DMS79 (cell line): ENCODE results near the gene HEPN1.
A peak's percentile ranks its signal among the peaks of the same experiment; 100 is the strongest.

ENCODE experiments used
- DNase-seq: peaks from one replicate; lab custom pipeline; 2025; lab: John Stamatoyannopoulos, UW

Gene HEPN1

GRCh38 chr11:124918950-124919349 is at the start of gene HEPN1:
HEPN1 (plus strand) TSS chr11:124919250.
- DNase-seq = no peak

DNA sequence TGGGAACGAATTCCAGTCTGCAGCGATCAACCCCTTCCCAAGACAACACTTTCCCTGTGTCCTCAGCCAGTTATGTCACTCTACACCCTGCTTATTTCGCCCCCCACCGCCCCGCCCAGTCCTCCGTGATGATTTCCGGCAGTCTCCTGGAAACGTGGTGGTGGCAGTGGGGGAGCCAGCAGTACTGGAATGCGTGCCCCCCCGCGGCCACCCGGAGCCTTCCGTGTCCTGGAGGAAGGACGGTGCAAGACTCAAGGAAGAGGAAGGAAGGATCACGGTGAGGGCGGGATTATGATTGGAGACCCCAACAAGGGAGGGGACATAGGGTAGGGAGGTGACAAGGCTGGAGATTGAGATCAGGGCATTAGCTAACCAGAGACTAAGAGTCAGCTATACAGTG is 49.7 kb upstream of the HEPN1 start:
- no peak for DNase-seq

- DNase-seq = no peak
These were observed 49.1 kb upstream of the HEPN1 start for GRCh38 chr11:124869856-124870387.

DNA sequence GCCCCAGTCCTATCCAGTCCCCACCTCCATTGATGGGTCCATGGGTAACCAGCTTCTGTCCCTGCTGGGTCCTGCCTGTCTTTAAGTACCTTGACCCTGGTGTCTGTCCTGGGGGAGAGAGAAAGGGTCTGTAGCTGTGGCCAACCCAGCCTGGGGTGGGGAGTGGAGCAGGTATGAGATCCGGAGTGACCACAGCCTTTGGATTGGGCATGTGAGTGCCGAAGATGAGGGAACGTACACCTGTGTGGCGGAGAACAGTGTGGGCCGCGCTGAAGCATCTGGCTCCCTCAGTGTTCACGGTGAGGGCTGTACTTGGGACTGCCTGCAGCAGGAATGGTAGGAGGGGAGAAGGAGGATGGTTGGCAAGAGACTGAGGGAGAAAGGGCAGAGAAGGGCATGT is 48.6 kb upstream of the HEPN1 start:
- no peak for DNase-seq

- no peak for DNase-seq
These were observed 46.8 kb upstream of the HEPN1 start for GRCh38 chr11:124872280-124872679.

- no peak for DNase-seq
These were observed 46.3 kb upstream of the HEPN1 start for GRCh38 chr11:124872741-124873140.

DNA sequence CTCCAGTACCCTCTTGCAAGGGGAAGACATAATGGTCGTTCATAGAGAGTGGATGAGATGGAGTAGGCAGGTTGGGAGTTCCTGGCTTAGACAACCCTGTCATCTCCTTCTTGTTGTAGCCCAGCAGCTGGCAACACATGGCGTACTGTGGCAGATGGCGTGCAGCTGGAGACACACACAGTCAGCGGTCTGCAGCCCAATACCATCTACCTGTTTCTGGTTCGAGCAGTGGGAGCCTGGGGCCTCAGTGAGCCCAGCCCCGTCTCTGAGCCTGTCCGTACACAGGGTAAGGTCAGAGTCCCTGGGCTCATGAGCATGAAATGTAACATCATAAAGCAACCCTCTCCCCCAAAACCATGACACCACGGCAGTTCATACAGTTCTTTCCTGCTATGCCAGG is 45.1 kb upstream of the HEPN1 start:
- DNase-seq = no peak

DNA sequence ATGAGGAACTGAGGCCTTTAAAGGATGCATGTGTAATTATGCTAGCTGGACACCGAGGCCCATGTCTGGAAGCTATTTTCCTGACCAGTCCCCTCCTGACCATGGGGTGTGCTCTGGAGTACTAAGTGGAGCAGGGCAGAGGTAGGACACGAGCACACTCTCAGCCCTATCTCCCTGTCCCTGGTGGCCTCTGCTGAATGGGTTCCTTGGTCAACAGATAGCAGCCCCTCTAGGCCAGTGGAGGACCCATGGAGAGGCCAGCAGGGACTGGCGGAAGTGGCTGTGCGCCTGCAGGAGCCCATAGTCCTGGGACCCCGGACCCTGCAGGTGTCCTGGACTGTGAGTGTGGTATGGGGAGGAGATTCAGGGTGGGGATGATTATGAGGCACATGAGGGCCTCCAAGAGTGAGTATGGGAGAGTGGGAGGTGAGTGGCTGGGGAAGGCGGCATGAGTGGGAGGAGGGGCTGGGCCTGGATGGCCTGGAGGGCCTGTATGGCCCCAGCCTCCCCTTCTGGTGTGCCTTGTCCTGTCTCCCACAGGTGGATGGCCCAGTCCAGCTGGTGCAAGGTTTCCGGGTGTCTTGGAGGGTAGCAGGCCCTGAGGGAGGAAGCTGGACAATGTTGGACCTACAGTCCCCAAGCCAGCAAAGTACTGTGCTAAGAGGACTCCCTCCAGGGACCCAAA is 44.3 kb upstream of the HEPN1 start:
- no peak for DNase-seq

GRCh38 chr11:124875401-124875800 is 43.6 kb upstream of the HEPN1 start:
- no peak for DNase-seq

GRCh38 chr11:124875943-124876817 is 42.9 kb upstream of the HEPN1 start:
- DNase-seq = peak; percentile 91

DNA sequence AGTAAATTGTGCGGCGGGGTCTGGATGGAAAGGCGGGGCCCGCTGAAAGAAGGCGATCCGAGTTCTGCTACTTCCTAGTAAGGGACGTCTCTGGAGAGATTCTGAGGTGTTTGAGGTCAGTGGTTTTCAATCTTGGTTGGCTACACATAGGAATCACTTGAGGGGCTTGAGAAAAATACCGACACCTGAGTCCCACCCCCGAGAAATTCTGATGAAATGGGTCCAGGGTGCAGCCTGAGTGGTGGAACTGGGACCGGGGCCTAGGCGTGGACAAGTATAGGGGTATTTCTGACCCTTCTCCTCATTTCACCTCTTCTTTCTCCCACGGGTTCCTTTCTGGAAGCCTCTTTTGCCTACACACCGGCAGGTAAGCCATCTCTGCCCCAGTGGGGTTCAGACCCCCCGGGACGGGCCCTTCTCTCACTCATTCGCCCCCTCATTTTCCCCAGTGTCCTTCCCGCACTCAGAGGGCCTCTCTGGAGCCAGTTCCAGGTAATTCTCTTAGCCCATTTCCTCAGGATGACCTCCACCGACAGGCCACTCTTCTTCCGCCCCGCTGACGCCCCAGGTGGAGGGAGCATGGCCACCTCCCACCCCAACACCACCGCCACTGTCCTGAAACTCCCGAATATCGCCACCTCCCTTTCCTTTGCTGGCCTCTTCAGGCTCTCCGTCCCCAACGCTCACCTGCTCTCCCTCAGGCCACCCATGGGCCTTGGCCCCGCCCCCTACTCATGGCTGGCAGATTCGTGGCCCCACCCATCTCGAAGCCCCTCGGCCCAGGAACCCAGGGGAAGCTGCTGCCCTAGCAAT is 42.0 kb upstream of the HEPN1 start:
- DNase-seq = no peak

GRCh38 chr11:124877631-124877909 is 41.5 kb upstream of the HEPN1 start:
- DNase-seq = no peak

DNA sequence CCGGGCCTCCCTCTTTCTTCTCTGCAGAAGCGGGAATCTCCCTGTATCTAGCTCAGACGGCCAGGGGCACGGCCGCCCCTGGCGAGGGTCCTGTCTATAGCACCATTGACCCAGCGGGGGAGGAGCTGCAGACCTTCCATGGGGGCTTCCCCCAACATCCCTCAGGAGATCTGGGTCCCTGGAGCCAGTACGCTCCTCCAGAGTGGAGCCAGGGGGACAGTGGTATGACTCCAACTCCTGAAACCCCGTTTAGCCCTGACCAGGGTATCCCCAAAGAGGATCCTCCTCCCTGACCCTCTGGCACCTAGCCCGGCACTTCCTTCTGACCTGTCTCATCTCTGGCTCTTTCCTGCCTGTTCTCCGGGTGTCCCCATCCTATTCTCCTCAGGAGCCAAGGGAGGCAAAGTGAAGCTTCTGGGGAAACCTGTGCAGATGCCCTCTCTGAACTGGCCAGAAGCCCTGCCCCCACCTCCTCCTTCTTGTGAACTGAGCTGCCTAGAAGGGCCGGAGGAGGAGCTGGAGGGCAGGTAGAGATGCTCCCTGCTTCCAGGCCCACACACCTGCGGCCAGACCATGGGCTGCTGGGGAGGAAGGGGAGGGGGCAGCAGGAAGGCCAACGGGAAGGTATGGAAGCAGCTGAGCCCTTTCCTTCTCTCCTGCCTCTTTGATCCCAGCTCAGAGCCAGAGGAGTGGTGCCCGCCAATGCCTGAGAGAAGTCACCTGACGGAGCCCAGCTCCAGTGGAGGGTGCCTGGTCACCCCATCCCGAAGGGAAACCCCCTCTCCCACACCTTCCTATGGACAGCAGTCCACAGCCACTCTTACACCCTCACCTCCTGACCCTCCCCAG is 40.9 kb upstream of the HEPN1 start:
- no peak for DNase-seq

GRCh38 chr11:124878759-124879492 is 40.1 kb upstream of the HEPN1 start:
- DNase-seq = no peak

GRCh38 chr11:124879493-124880289 is 39.4 kb upstream of the HEPN1 start:
- DNase-seq = no peak

GRCh38 chr11:124880290-124880611 is 38.8 kb upstream of the HEPN1 start:
- no peak for DNase-seq

GRCh38 chr11:124880958-124881357 is 38.1 kb upstream of the HEPN1 start:
- DNase-seq = no peak

DNA sequence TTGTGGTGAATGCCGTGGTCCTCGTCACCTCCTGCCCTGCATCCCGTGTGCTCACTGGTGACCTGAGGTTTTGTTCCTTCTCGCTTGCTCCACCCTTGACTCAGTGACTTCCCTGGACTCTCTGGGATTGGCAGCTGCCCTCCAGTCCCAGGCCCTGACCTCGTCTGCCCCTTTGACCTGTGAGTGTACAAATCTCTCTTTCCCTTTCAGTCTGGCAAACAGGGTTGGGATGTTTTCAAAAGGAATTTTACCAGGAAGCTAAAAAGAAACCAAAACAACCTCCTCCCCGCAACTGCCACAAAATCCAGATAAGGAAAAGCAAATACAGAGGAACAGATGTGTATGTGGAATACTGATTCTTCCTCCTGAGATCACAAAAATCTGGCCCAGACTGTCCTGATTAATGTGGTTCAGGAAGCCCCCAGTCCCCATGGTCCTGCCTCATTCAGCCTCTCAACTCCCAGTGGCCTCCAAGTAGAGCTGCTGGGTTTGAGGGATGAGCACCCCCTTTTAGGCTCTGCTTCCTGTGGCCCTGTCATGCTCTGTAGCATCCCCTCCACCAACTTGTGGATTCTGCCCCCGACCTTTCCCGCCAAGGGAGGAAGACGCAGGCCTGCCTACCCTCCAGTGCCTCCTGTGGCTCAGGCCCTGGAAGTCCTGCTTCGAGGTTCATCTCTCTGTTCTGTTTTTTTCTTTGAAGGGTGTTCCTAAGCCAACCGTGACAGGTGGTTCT is 36.5 kb upstream of the HEPN1 start:
- DNase-seq = no peak

- DNase-seq = no peak
These were observed 34.7 kb upstream of the HEPN1 start for GRCh38 chr11:124884340-124884739.
